Sigmoid colon (tissue), 3 donors: ENCODE data around the gene IER5.

Experiments
- POLR2A ChIP-seq, 2 donors: fragments of 450-650 bp; IDR thresholded peaks; one replicate each; pipeline ENCODE4 v1.6.1; 2016; ENCODE audit warnings: antibody characterized with exemption in 2 of 2, mild to moderate bottlenecking in 2 of 2, moderate library complexity in 2 of 2
- TF ChIP-seq, protein P1 (sequence below), 4 experiments: fragments of 450-650 bp in 3 of 4; fragments of 200-600 bp in 1 of 4; IDR thresholded peaks; one replicate each; pipeline ENCODE4 v1.5.1; 2016 to 2019; ENCODE audit warnings: antibody characterized with exemption in 4 of 4, mild to moderate bottlenecking in 3 of 4, moderate library complexity in 2 of 4

DNA sequence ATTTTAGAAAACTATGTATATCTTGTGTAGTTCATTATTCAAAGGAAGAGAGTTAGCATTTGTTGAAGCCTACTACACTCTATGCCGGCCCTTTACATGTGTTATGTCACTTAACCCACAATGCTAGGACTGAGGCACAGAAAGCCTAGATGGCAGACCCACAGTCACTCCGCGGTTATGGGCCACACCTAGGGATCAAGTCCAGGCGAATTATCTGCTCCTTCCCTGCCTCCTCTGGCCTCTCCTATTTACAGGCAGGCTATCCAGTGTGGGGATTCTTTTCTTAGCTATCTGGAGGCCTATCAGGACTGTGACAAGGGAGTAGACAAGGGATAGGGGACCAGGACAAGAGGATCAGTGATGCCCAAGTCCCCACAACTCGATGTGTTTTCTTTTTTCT lies 33.0 kb downstream of the IER5 start:
- TF ChIP-seq, protein P1, sequence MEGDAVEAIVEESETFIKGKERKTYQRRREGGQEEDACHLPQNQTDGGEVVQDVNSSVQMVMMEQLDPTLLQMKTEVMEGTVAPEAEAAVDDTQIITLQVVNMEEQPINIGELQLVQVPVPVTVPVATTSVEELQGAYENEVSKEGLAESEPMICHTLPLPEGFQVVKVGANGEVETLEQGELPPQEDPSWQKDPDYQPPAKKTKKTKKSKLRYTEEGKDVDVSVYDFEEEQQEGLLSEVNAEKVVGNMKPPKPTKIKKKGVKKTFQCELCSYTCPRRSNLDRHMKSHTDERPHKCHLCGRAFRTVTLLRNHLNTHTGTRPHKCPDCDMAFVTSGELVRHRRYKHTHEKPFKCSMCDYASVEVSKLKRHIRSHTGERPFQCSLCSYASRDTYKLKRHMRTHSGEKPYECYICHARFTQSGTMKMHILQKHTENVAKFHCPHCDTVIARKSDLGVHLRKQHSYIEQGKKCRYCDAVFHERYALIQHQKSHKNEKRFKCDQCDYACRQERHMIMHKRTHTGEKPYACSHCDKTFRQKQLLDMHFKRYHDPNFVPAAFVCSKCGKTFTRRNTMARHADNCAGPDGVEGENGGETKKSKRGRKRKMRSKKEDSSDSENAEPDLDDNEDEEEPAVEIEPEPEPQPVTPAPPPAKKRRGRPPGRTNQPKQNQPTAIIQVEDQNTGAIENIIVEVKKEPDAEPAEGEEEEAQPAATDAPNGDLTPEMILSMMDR (IDR thresholded peaks at IDR 0.05), result no peak
- TF ChIP-seq POLR2A (IDR thresholded peaks at IDR 0.05), result no peak
